Measurements from ENCODE around the gene KAZN. TPM values are rescaled to one million over a fixed set of nuclear protein-coding genes. Genes with fewer than 3 reads are reported as not detected.

Gene KAZN
- total and polyA plus RNA-seq, 2 of the 8 experiments (the other 6 are each of a cell fraction or from before 2014, with no cell fraction given): 3.7 to 11.8 TPM

- TF ChIP-seq RFX5 (IDR thresholded peaks at IDR 0.05; ENCODE audit: borderline replicate concordance, low read depth, low read length): no peak
- no peak for TF ChIP-seq TAF1 (IDR thresholded peaks at IDR 0.05; ENCODE audit: low read depth, low read length)
- TF ChIP-seq SIX5 (IDR thresholded peaks at IDR 0.05; ENCODE audit: low read depth, low read length): no peak
- TF ChIP-seq SP2 (IDR thresholded peaks at IDR 0.05; ENCODE audit: low read length): no peak
These were observed 67.9 kb downstream of the KAZN start (continued) for GRCh38 chr1:14666373-14666772.
